GM15510 (cell line): ENCODE data around the gene HRH2.

Experiments
- POLR2A ChIP-seq: IDR thresholded peaks from 3 replicates; pipeline ENCODE4 v1.6.1; 2011; ENCODE audit warnings: borderline replicate concordance; ENCODE audit not compliant: insufficient read length; ENCODE audit errors: extremely low read depth

The HRH2 gene

GRCh38 chr5:175681045-175681967 is 23.4 kb downstream of the HRH2 start:
- no peak for TF ChIP-seq POLR2A

- no peak for TF ChIP-seq POLR2A
Measured at GRCh38 chr5:175681968-175682340, 24.1 kb downstream of the HRH2 start.

GRCh38 chr5:175682664-175683063 is 24.8 kb downstream of the HRH2 start:
- no peak for TF ChIP-seq POLR2A

- no peak for TF ChIP-seq POLR2A
Measured at GRCh38 chr5:175683231-175683630, 25.4 kb downstream of the HRH2 start.

- no peak for TF ChIP-seq POLR2A
Measured at GRCh38 chr5:175683921-175684320, 26.1 kb downstream of the HRH2 start.

- TF ChIP-seq POLR2A, result no peak
Measured at GRCh38 chr5:175684931-175685330, 27.1 kb downstream of the HRH2 start.

GRCh38 chr5:175685701-175686350 is 28.0 kb downstream of the HRH2 start:
- TF ChIP-seq POLR2A, result no peak

- no peak for TF ChIP-seq POLR2A
Measured at GRCh38 chr5:175686396-175686795, 28.5 kb downstream of the HRH2 start.

- no peak for TF ChIP-seq POLR2A
Measured at GRCh38 chr5:175686826-175687225, 29.0 kb downstream of the HRH2 start.

GRCh38 chr5:175687231-175687701 is 29.4 kb downstream of the HRH2 start:
- TF ChIP-seq POLR2A, result no peak

- TF ChIP-seq POLR2A, result no peak
Measured at GRCh38 chr5:175688352-175689146, 30.7 kb downstream of the HRH2 start.

- TF ChIP-seq POLR2A, result no peak
Measured at GRCh38 chr5:175689147-175689991, 31.5 kb downstream of the HRH2 start.

GRCh38 chr5:175690025-175690424 is 32.2 kb downstream of the HRH2 start:
- TF ChIP-seq POLR2A, result no peak

- TF ChIP-seq POLR2A, result no peak
Measured at GRCh38 chr5:175690586-175690985, 32.7 kb downstream of the HRH2 start.
